CD4-positive, alpha-beta memory T cell (primary cell): ENCODE results near the gene INO80. TPM values are rescaled to one million over a fixed set of nuclear protein-coding genes. Genes with fewer than 3 reads are reported as not detected.
A peak's percentile ranks its signal among the peaks of the same experiment; 100 is the strongest.

Experiments
- CTCF ChIA-PET: fragments of 350-600 bp; sonication (Branson Sonifier 250); formaldehyde crosslinking; loops from one replicate; lab custom pipeline; 2021; ENCODE audit warnings: inconsistent platforms; ENCODE audit not compliant: partially characterized antibody; lab: Charles Lee
- POLR2A ChIA-PET: fragments of 350-600 bp; sonication (Branson Sonifier 250); formaldehyde crosslinking; loops from one replicate; lab custom pipeline; 2021; ENCODE audit not compliant: partially characterized antibody; lab: Charles Lee
- DNase-seq, 5 donors: peaks; one replicate each; pipeline versions ENCODE4 v3.0.0 to v3.0.0-alpha.2; 2020 to 2022; ENCODE audit warnings: mixed read lengths in 1 of 5
- H3K27ac ChIP-seq: one replicate; pipeline ENCODE4 v1.7.0; 2013; ENCODE audit warnings: low read depth, low read length
- H3K27me3 ChIP-seq: 2 replicates; pipeline ENCODE4 v1.7.0; 2013; ENCODE audit warnings: mild to moderate bottlenecking, low read length, moderate library complexity; ENCODE audit not compliant: insufficient read depth
- H3K36me3 ChIP-seq: 2 replicates; pipeline ENCODE4 v1.7.0; 2013; ENCODE audit warnings: mild to moderate bottlenecking, low read length, moderate library complexity; ENCODE audit not compliant: insufficient read depth
- H3K4me1 ChIP-seq: 2 replicates; pipeline ENCODE4 v1.7.0; 2013; ENCODE audit warnings: mild to moderate bottlenecking, low read length, moderate library complexity; ENCODE audit not compliant: insufficient read depth
- H3K4me3 ChIP-seq, 2 donors: one replicate each; pipeline ENCODE4 v1.7.0; 2013; ENCODE audit warnings: low read length in 2 of 2, mild to moderate bottlenecking in 1 of 2
- H3K9me3 ChIP-seq, 2 donors: one replicate each; pipeline ENCODE4 v1.7.0; 2013; ENCODE audit warnings: low read length in 2 of 2, control low read depth in 1 of 2; ENCODE audit not compliant: control insufficient read depth in 1 of 2
- H3K27ac Mint-ChIP-seq, 7 donors: one replicate each; pipeline ENCODE4 v1.8.0; 2020 to 2021; ENCODE audit warnings: mixed read lengths in 7 of 7, mild to moderate bottlenecking in 6 of 7, inconsistent platforms in 3 of 7, moderate library complexity in 3 of 7
- H3K27me3 Mint-ChIP-seq, 2 donors: one replicate each; pipeline ENCODE4 v1.8.0; 2020 to 2021; ENCODE audit warnings: mixed read lengths in 2 of 2
- H3K36me3 Mint-ChIP-seq, 2 donors: one replicate each; pipeline ENCODE4 v1.8.0; 2020 to 2021; ENCODE audit warnings: mixed read lengths in 2 of 2, inconsistent platforms in 1 of 2, mild to moderate bottlenecking in 1 of 2
- H3K4me1 Mint-ChIP-seq, 4 donors: one replicate each; pipeline ENCODE4 v1.8.0; 2020 to 2021; ENCODE audit warnings: mixed read lengths in 4 of 4, mild to moderate bottlenecking in 1 of 4
- H3K4me3 Mint-ChIP-seq, 8 donors: one replicate each; pipeline ENCODE4 v1.8.0; 2020 to 2021; ENCODE audit warnings: mixed read lengths in 8 of 8, mild to moderate bottlenecking in 7 of 8, moderate library complexity in 6 of 8, inconsistent platforms in 3 of 8
- H3K9me3 Mint-ChIP-seq, 8 donors: one replicate each; pipeline ENCODE4 v1.8.0; 2020 to 2021; ENCODE audit warnings: mixed read lengths in 8 of 8, mild to moderate bottlenecking in 5 of 8, inconsistent platforms in 3 of 8, moderate library complexity in 1 of 8
- intact Hi-C: fragments of 100-400 bp; cut with micrococcal nuclease; formaldehyde crosslinking; loops from one replicate; pipeline ENCODE4 v1.15.1; 2023
- polyA plus RNA-seq, 2 donors: library from polyadenylated mRNA; unstranded; fragments of 300-500 nt; fragmentation: Illumina TruSeq; gene quantifications; one replicate each; pipeline ENCODE4 v1.2.3, GENCODE V29; 2021
- total RNA-seq, 2 experiments: library from RNA; stranded (reverse); gene quantifications; one replicate each; pipeline ENCODE4 v1.2.3, GENCODE V29; 2021

The INO80 gene
- total and polyA plus RNA-seq, 4 experiments from 2014 or later, result 1.5 to 34.4 (median 18.2) TPM

GRCh38 chr15:41055706-41056105 is 60.4 kb downstream of the INO80 start:
- H3K4me3 ChIP-seq, result no peak overlapping the region
- no peaks in the 10 kb centered on the region for H3K9me3 ChIP-seq
- no peaks in the 10 kb centered on the region for H3K27me3 ChIP-seq
- Mint-ChIP-seq H3K9me3 (peaks cover 0 to 2% (median 0%) of the 10 kb centered on the region in 8 donors), H3K27me3 (no peaks in the 10 kb centered on the region), H3K4me3 (no peak overlapping the region), H3K36me3 (peaks cover 64 to 77% of the 10 kb centered on the region in 2 donors), H3K27ac (no peak overlapping the region), H3K4me1 (no peaks in the 10 kb centered on the region)
- no peak for DNase-seq
- ChIA-PET POLR2A (no interaction called here), CTCF (interaction anchor here (0.5 kb wide), 1 partner anchor 20 kb away, joined by 3 read pairs; no protein-coding TSS in a partner anchor)
- no peaks in the 10 kb centered on the region for H3K4me1 ChIP-seq
- intact Hi-C loops, result no loop called here
- no peak overlapping the region for H3K27ac ChIP-seq
- H3K36me3 ChIP-seq, result peaks cover 38% of the 10 kb centered on the region

GRCh38 chr15:41051139-41051538 is 64.9 kb downstream of the INO80 start:
- peaks cover 36% of the 10 kb centered on the region for H3K36me3 ChIP-seq
- ChIA-PET CTCF (interaction anchor here (1.3 kb wide), 1 partner anchor 145 kb away, joined by 3 read pairs; no protein-coding TSS in a partner anchor), POLR2A (no interaction called here)
- Mint-ChIP-seq H3K27me3 (no peaks in the 10 kb centered on the region), H3K4me3 (no peak overlapping the region), H3K36me3 (peaks cover 63 to 80% of the 10 kb centered on the region in 2 donors), H3K4me1 (no peaks in the 10 kb centered on the region), H3K9me3 (no peaks in the 10 kb centered on the region), H3K27ac (peak overlapping the region in 3 of 7 donors; percentile 3 to 83 (median 61))
- H3K4me1 ChIP-seq, result no peaks in the 10 kb centered on the region
- H3K4me3 ChIP-seq, result no peak overlapping the region
- DNase-seq, result no peak
- intact Hi-C loops, result no loop called here
- H3K27ac ChIP-seq, result no peak overlapping the region
- no peaks in the 10 kb centered on the region for H3K9me3 ChIP-seq
- H3K27me3 ChIP-seq, result no peaks in the 10 kb centered on the region

GRCh38 chr15:41048852-41049251 is 67.2 kb downstream of the INO80 start:
- no peaks in the 10 kb centered on the region for H3K9me3 Mint-ChIP-seq
- POLR2A ChIA-PET, result no interaction called here
- H3K27me3 Mint-ChIP-seq, result no peaks in the 10 kb centered on the region
- H3K36me3 ChIP-seq, result peaks cover 38% of the 10 kb centered on the region
- H3K4me1 ChIP-seq, result no peaks in the 10 kb centered on the region
- H3K27me3 ChIP-seq, result no peaks in the 10 kb centered on the region
- H3K4me3 ChIP-seq, result no peak overlapping the region
- H3K36me3 Mint-ChIP-seq, result peaks cover 53 to 75% of the 10 kb centered on the region in 2 donors
- peak overlapping the region in 1 of 7 donors; percentile 41 for H3K27ac Mint-ChIP-seq
- no peak for DNase-seq
- no peak overlapping the region for H3K27ac ChIP-seq
- no peak overlapping the region for H3K4me3 Mint-ChIP-seq
- CTCF ChIA-PET, result no interaction called here
- no peaks in the 10 kb centered on the region for H3K9me3 ChIP-seq
- H3K4me1 Mint-ChIP-seq, result no peaks in the 10 kb centered on the region
- intact Hi-C loops, result no loop called here

- Mint-ChIP-seq H3K27ac (peak overlapping the region in 2 of 7 donors; percentile 21 to 41), H3K4me3 (no peak overlapping the region), H3K27me3 (no peaks in the 10 kb centered on the region), H3K36me3 (peaks cover 52 to 71% of the 10 kb centered on the region in 2 donors), H3K9me3 (no peaks in the 10 kb centered on the region), H3K4me1 (no peaks in the 10 kb centered on the region)
- Histone ChIP-seq H3K27ac (no peak overlapping the region), H3K9me3 (no peaks in the 10 kb centered on the region), H3K4me1 (no peaks in the 10 kb centered on the region), H3K4me3 (no peak overlapping the region), H3K36me3 (peaks cover 42% of the 10 kb centered on the region), H3K27me3 (no peaks in the 10 kb centered on the region)
- no peak for DNase-seq
- ChIA-PET CTCF (no interaction called here), POLR2A (no interaction called here)
- intact Hi-C loops, result no loop called here
Measured at GRCh38 chr15:41048397-41048796, 67.7 kb downstream of the INO80 start.

GRCh38 chr15:41047474-41047873 is 68.6 kb downstream of the INO80 start:
- ChIA-PET POLR2A (no interaction called here), CTCF (interaction anchor here (1.4 kb wide), 1 partner anchor 137 kb away, joined by 3 read pairs; no protein-coding TSS in a partner anchor)
- no peaks in the 10 kb centered on the region for H3K9me3 Mint-ChIP-seq
- no peak overlapping the region for H3K27ac Mint-ChIP-seq
- H3K4me3 Mint-ChIP-seq, result no peak overlapping the region
- Histone ChIP-seq H3K4me1 (no peaks in the 10 kb centered on the region), H3K9me3 (no peaks in the 10 kb centered on the region), H3K36me3 (peaks cover 47% of the 10 kb centered on the region), H3K27ac (no peak overlapping the region), H3K27me3 (no peaks in the 10 kb centered on the region), H3K4me3 (no peak overlapping the region)
- H3K27me3 Mint-ChIP-seq, result no peaks in the 10 kb centered on the region
- peaks cover 57 to 65% of the 10 kb centered on the region in 2 donors for H3K36me3 Mint-ChIP-seq
- intact Hi-C loops, result no loop called here
- DNase-seq, result no peak
- H3K4me1 Mint-ChIP-seq, result no peaks in the 10 kb centered on the region

- Histone ChIP-seq H3K27me3 (no peaks in the 10 kb centered on the region), H3K27ac (no peak overlapping the region), H3K9me3 (no peaks in the 10 kb centered on the region), H3K4me3 (no peak overlapping the region), H3K36me3 (peaks cover 34% of the 10 kb centered on the region), H3K4me1 (no peaks in the 10 kb centered on the region)
- H3K4me1 Mint-ChIP-seq, result peaks cover 0 to 7% (median 3%) of the 10 kb centered on the region in 4 donors
- H3K27ac Mint-ChIP-seq, result peak overlapping the region in 1 of 7 donors; percentile 68
- intact Hi-C loops, result no loop called here
- H3K9me3 Mint-ChIP-seq, result no peaks in the 10 kb centered on the region
- peaks cover 36 to 63% of the 10 kb centered on the region in 2 donors for H3K36me3 Mint-ChIP-seq
- CTCF ChIA-PET, result no interaction called here
- H3K4me3 Mint-ChIP-seq, result no peak overlapping the region
- H3K27me3 Mint-ChIP-seq, result no peaks in the 10 kb centered on the region
- POLR2A ChIA-PET, result no interaction called here
- no peak for DNase-seq
Measured at GRCh38 chr15:41043276-41043951, 72.7 kb downstream of the INO80 start.

GRCh38 chr15:41042851-41043250 is 73.2 kb downstream of the INO80 start:
- Mint-ChIP-seq H3K27me3 (no peaks in the 10 kb centered on the region), H3K27ac (no peak overlapping the region), H3K36me3 (peaks cover 35 to 63% of the 10 kb centered on the region in 2 donors), H3K4me3 (no peak overlapping the region), H3K4me1 (peaks cover 0 to 9% (median 6%) of the 10 kb centered on the region in 4 donors), H3K9me3 (no peaks in the 10 kb centered on the region)
- H3K9me3 ChIP-seq, result no peaks in the 10 kb centered on the region
- H3K4me1 ChIP-seq, result no peaks in the 10 kb centered on the region
- no peak overlapping the region for H3K4me3 ChIP-seq
- ChIA-PET CTCF (no interaction called here), POLR2A (no interaction called here)
- peaks cover 28% of the 10 kb centered on the region for H3K36me3 ChIP-seq
- intact Hi-C loops, result no loop called here
- no peaks in the 10 kb centered on the region for H3K27me3 ChIP-seq
- H3K27ac ChIP-seq, result no peak overlapping the region
- DNase-seq, result no peak
